ENCODE measurements around the gene UNG.

The UNG gene

GRCh38 chr12:109134186-109134917, 37.0 kb downstream of the UNG start:
- TF ChIP-seq RAD21 (IDR thresholded peaks at IDR 0.05; ENCODE audit: low read depth) (peak; percentile 60), ZBTB7A (IDR thresholded peaks at IDR 0.05; ENCODE audit: low read depth) (no peak)

DNA sequence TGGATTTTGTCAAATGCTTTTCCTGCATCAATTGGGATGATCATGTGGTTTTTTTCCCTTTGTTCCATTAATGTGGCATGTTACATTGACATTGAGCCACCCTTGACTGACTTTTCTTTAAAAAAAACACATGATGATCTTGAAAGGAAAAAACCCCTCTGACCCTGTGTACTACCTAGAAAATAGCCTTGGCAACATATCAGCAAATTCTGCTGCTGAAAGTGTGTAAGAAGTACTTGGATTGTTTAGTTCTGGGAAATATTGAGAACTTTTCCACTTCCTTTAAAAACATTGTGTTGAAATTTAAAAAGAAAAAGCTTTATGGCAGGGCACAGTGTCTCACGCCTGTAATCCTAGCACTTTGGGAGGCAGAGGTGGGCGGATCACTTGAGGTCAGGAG, 39.7 kb downstream of the UNG start:
- TF ChIP-seq EGR1 (IDR thresholded peaks at IDR 0.05) (no peak), CREB1 (IDR thresholded peaks at IDR 0.05; ENCODE audit: low read depth) (no peak), TCF12 (IDR thresholded peaks at IDR 0.05; ENCODE audit: low read depth) (no peak), YY1 (IDR thresholded peaks at IDR 0.05; ENCODE audit: low read depth) (no peak), CEBPB (IDR thresholded peaks at IDR 0.05) (no peak), NFIC (IDR thresholded peaks at IDR 0.05) (no peak), EP300 (IDR thresholded peaks at IDR 0.05; ENCODE audit: borderline replicate concordance) (no peak), USF1 (IDR thresholded peaks at IDR 0.05) (no peak), ZBTB7A (IDR thresholded peaks at IDR 0.05; ENCODE audit: low read depth) (no peak), MAX (IDR thresholded peaks at IDR 0.05) (no peak), FOXM1 (IDR thresholded peaks at IDR 0.05; ENCODE audit: borderline replicate concordance, low read depth) (no peak), RAD21 (IDR thresholded peaks at IDR 0.05; ENCODE audit: low read depth) (no peak), TEAD4 (IDR thresholded peaks at IDR 0.05) (no peak), TAF1 (IDR thresholded peaks at IDR 0.05; ENCODE audit: low read depth) (no peak)
- TF ChIP-seq, protein P1, sequence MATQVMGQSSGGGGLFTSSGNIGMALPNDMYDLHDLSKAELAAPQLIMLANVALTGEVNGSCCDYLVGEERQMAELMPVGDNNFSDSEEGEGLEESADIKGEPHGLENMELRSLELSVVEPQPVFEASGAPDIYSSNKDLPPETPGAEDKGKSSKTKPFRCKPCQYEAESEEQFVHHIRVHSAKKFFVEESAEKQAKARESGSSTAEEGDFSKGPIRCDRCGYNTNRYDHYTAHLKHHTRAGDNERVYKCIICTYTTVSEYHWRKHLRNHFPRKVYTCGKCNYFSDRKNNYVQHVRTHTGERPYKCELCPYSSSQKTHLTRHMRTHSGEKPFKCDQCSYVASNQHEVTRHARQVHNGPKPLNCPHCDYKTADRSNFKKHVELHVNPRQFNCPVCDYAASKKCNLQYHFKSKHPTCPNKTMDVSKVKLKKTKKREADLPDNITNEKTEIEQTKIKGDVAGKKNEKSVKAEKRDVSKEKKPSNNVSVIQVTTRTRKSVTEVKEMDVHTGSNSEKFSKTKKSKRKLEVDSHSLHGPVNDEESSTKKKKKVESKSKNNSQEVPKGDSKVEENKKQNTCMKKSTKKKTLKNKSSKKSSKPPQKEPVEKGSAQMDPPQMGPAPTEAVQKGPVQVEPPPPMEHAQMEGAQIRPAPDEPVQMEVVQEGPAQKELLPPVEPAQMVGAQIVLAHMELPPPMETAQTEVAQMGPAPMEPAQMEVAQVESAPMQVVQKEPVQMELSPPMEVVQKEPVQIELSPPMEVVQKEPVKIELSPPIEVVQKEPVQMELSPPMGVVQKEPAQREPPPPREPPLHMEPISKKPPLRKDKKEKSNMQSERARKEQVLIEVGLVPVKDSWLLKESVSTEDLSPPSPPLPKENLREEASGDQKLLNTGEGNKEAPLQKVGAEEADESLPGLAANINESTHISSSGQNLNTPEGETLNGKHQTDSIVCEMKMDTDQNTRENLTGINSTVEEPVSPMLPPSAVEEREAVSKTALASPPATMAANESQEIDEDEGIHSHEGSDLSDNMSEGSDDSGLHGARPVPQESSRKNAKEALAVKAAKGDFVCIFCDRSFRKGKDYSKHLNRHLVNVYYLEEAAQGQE (IDR thresholded peaks at IDR 0.05; ENCODE audit: low read depth): no peak

GRCh38 chr12:109139360-109139759, 42.0 kb downstream of the UNG start:
- no peak for TF ChIP-seq TAF1 (IDR thresholded peaks at IDR 0.05; ENCODE audit: low read depth)
- no peak for TF ChIP-seq EGR1 (IDR thresholded peaks at IDR 0.05)
- TF ChIP-seq USF1 (IDR thresholded peaks at IDR 0.05): no peak
- no peak for TF ChIP-seq MAX (IDR thresholded peaks at IDR 0.05)
- TF ChIP-seq EP300 (IDR thresholded peaks at IDR 0.05; ENCODE audit: borderline replicate concordance): no peak
- no peak for TF ChIP-seq CREB1 (IDR thresholded peaks at IDR 0.05; ENCODE audit: low read depth)

- TF ChIP-seq ZBTB7A (IDR thresholded peaks at IDR 0.05; ENCODE audit: low read depth): no peak
- no peak for TF ChIP-seq TAF1 (IDR thresholded peaks at IDR 0.05; ENCODE audit: low read depth)
- no peak for TF ChIP-seq CREB1 (IDR thresholded peaks at IDR 0.05; ENCODE audit: low read depth)
- no peak for TF ChIP-seq CEBPB (IDR thresholded peaks at IDR 0.05)
Observed at GRCh38 chr12:109139791-109140190, 42.4 kb downstream of the UNG start.

GRCh38 chr12:109140560-109140959, 43.2 kb downstream of the UNG start:
- TF ChIP-seq MAX (IDR thresholded peaks at IDR 0.05): no peak
- TF ChIP-seq USF1 (IDR thresholded peaks at IDR 0.05): no peak
- TF ChIP-seq YY1 (IDR thresholded peaks at IDR 0.05; ENCODE audit: low read depth): no peak
- no peak for TF ChIP-seq TCF12 (IDR thresholded peaks at IDR 0.05; ENCODE audit: low read depth)
- TF ChIP-seq TAF1 (IDR thresholded peaks at IDR 0.05; ENCODE audit: low read depth): no peak
- TF ChIP-seq EGR1 (IDR thresholded peaks at IDR 0.05): no peak
- no peak for TF ChIP-seq NFIC (IDR thresholded peaks at IDR 0.05)
- no peak for TF ChIP-seq CREB1 (IDR thresholded peaks at IDR 0.05; ENCODE audit: low read depth)
- no peak for TF ChIP-seq FOXM1 (IDR thresholded peaks at IDR 0.05; ENCODE audit: borderline replicate concordance, low read depth)

GRCh38 chr12:109144224-109144623, 46.8 kb downstream of the UNG start:
- TF ChIP-seq EP300 (IDR thresholded peaks at IDR 0.05; ENCODE audit: borderline replicate concordance): no peak

- TF ChIP-seq CREB1 (IDR thresholded peaks at IDR 0.05; ENCODE audit: low read depth): no peak
- TF ChIP-seq EP300 (IDR thresholded peaks at IDR 0.05; ENCODE audit: borderline replicate concordance): no peak
- TF ChIP-seq TEAD4 (IDR thresholded peaks at IDR 0.05): no peak
- no peak for TF ChIP-seq FOXM1 (IDR thresholded peaks at IDR 0.05; ENCODE audit: borderline replicate concordance, low read depth)
- TF ChIP-seq TAF1 (IDR thresholded peaks at IDR 0.05; ENCODE audit: low read depth): no peak
- no peak for TF ChIP-seq EGR1 (IDR thresholded peaks at IDR 0.05)
- TF ChIP-seq CEBPB (IDR thresholded peaks at IDR 0.05): no peak
- TF ChIP-seq MAX (IDR thresholded peaks at IDR 0.05): no peak
- no peak for TF ChIP-seq NFIC (IDR thresholded peaks at IDR 0.05)
- no peak for TF ChIP-seq USF1 (IDR thresholded peaks at IDR 0.05)
- no peak for TF ChIP-seq YY1 (IDR thresholded peaks at IDR 0.05; ENCODE audit: low read depth)
- no peak for TF ChIP-seq ZBTB7A (IDR thresholded peaks at IDR 0.05; ENCODE audit: low read depth)
Observed at GRCh38 chr12:109147954-109148353, 50.6 kb downstream of the UNG start.

Data from Ishikawa (cell line).